ENCODE data around the gene XAB2.
"Not testable (repeated sequence)": the region's sequence is repeated elsewhere in the genome, so short reads cannot be mapped to it uniquely, and the experiment has no call there.

XAB2 gene

GRCh38 chr19:7611541-7612279, 17.6 kb downstream of the XAB2 start:
- no peak for DNase-seq

DNA sequence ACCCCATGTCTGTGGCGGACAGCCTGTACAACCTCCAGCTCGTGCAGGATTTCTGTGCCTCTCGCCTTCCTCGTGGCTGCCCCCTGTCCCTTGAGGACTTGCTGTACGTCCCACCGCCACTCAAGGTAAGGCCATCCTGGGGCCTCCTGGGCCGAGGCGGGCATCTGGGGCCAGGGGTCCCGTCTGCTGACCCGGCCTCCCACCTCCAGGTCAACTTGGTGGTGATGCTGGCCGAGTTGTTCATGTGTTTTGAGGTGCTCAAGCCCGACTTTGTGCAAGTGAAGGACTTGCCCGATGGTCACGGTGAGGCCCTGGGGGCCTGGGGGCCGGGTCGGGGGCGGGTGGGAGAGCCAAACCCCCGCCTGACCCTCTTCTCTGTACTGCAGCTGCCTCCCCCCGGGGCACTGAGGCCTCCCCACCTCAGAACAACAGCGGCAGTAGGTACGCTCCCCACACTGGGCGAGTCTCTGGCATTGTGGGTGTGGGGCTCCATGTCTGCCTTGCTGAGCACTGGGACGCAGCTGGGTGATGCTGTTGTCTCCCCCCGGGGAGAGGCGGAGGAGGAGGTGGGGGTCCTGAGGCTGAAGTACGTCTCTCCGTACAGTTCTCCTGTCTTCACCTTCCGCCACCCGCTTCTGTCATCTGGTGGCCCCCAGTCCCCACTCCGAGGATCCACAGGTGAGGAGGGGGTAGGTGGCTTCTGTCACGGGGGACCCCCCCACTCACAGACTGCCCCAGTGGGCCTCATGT, 18.7 kb downstream of the XAB2 start:
- no peak for DNase-seq

DNA sequence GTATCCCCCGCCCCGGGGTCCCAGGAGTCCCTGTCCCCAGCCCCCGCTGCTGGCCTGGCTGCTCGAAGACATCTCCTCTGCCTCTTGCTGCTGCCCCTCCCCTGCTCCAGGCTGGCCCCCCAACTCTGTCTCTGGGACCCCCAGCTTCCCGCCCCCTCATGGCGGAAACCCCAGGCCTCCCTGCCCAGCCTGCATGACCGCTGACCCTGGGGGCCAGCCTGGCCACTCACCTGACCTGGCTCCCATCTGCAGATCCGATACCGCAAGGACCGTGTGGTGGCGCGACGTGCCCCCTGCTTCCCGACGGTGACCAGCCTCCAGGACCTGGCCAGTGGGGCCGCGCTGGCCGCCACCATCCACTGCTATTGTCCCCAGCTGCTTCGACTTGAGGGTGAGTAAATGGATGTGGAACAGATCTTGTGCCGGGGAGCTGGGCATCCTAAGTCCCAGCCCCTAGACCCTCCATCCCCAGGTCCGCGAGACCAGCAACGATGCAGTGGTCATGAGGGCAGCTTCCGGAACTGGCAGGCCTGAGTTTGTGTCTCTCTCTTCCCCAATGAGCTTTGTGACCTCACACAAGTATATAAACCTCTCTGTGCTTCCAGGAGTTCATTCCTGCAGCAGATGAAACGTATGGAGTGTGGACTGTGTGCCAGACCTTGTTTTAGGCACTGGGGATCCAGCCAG, 21.3 kb downstream of the XAB2 start:
- DNase-seq: no peak

GRCh38 chr19:7607212-7607873, 22.0 kb downstream of the XAB2 start:
- DNase-seq: no peak

DNA sequence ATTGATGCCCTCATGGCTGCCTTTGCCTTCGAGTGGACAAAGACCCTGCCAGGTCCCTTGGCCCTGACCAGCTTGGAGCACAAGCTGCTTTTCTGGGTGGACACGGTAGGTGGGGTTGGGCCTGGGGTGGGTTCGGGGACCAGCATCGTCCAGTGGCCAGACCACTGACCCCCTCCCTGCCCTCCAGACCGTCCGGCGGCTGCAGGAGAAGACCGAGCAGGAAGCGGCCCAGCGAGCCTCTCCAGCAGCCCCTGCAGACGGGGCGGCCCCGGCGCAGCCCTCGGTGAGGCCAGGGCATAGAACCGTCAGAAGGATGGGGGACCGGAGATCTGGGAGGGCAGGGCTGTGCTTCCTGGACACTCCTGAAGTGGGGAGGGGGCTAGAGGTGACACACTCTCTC, 23.1 kb downstream of the XAB2 start:
- DNase-seq: no peak

DNA sequence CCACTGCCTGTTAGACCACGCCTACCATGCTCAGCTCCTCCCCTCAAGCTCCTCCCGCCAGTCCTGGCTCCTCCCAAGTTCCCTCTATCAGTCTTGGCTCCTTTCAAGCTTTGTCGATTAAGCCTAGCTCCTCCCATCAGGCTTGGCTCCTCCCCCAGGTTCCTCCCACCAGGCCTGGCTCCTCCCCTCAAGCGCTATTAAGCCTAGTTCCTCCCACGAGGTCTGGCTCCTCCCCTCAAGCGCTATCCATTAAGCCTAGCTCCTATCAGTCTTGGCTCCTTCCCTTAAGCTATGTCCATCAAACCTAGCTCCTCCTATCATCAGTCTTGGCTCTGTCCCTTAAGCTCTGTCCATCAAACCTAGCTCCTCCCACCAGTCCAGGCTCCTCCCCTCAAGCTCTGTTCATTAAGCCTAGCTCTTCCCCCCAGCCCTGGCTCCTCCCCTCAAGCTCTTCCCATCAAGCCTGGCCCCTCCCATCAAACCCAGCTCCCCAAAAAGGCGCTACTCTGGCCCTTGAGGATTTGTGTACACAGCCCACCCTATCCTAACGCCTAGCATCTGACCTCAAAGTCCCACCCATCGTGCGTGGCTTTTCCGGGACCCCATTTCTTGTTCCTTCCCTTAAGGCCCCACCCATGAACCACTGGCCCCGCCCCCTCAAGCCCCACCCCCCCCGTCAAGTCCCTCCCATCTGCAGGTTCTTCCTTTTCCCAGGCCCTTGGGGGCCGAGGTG, 23.7 kb downstream of the XAB2 start:
- DNase-seq: no peak

DNA sequence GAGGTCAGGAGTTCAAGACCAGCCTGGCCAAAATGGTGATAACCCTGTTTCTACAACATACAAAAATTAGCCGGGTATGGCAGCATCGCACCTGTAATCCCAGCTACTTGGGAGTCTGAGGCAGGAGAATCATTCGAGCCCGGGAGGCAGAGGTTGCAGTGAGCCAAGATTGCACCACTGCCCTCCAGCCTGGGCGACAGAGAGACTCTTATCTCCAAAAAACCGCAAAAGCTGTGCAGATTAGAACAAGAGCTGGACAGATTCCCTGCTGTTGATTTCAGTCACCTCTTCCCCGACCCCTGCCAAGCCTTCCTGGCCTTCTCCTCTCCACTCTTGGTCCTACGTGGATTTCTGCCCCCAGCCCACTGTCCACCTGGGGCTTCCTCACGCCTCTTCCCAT, 25.4 kb downstream of the XAB2 start:
- no peak for DNase-seq

DNA sequence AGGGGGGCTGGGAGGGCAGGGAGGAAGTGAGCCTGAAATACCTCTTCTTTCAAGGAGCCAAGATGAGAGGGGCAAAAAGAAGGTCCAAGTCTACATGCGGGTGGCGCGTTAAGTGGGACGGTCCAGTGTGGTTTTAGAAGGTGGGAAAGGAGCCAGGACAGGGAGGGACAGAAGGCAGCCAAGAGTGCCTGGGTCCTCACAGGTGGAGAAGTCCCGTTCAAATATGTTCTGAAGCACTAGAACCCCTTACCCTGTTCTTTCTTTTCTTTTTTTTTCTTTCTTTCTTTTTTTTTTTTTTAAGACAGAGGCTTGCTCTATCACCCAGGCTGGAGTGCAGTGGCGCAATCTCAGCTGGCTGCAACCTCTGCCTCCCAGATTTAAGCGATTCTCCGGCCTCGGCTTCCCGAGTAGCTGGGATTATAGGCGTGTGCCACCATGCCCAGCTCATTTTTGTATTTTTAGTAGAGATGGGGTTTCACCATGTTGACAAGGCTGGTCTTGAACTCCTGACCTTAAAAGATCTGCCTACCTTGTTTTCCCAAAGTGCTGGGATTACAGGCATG, 26.3 kb downstream of the XAB2 start:
- no peak for DNase-seq

- no peak for DNase-seq
These were observed 27.0 kb downstream of the XAB2 start for GRCh38 chr19:7602240-7602934.

- no peak for DNase-seq
These were observed 28.6 kb downstream of the XAB2 start for GRCh38 chr19:7600721-7601120.

- no peak for DNase-seq
These were observed 31.2 kb downstream of the XAB2 start for GRCh38 chr19:7598180-7598579.

- no peak for DNase-seq
These were observed 31.7 kb downstream of the XAB2 start for GRCh38 chr19:7597689-7598088.

GRCh38 chr19:7596211-7596937, 33.0 kb downstream of the XAB2 start:
- DNase-seq: no peak

GRCh38 chr19:7595466-7596133, 33.7 kb downstream of the XAB2 start, which contains the start of gene CAMSAP3:
CAMSAP3 (plus strand) TSS chr19:7595863; CDS start chr19:7596003, 140 bp downstream.
- DNase-seq: no peak

DNA sequence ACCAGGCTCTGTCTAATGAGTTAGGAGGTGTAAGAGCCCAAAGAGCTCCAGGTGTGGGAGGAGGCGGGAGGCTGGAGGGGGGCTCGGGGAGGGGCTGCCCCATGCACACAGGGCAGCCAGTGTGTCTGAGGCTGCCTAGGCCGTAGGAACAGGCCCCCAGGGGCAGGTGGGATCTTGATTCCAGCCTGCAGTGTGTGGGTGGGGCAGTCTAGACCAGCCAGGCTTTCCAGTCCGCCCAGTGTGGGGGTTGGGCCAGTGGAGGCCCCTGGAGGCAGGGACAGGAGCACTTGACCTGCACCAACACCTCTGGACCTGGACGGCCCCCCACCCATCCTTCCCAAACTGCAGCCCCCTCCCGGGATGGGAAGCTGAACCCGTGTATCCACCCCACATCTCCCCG, 39.1 kb downstream of the XAB2 start:
- no peak for DNase-seq

- DNase-seq: no peak
These were observed 39.5 kb downstream of the XAB2 start for GRCh38 chr19:7589822-7590221.

- DNase-seq: no peak
These were observed 46.9 kb downstream of the XAB2 start for GRCh38 chr19:7582446-7582845.

DNA sequence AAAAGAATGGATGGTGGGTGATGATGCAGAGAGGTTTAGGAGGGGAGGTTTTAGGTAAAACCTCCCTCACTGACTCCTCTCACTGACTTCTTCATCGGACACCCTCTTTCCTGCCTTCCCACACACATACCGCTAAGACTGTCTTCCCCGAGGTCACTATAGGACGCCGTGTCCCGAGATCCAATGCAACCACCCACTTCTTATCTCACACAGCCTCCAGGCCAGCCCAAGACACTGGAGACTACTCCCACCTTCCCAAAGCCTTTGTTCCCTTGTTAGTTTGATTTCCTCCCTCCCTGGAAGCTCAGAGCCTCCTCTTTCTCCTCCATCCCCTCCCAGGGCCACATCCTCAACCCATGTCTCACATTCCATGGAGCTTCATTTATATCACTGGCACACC, 50.2 kb downstream of the XAB2 start:
- no peak for DNase-seq

DNA sequence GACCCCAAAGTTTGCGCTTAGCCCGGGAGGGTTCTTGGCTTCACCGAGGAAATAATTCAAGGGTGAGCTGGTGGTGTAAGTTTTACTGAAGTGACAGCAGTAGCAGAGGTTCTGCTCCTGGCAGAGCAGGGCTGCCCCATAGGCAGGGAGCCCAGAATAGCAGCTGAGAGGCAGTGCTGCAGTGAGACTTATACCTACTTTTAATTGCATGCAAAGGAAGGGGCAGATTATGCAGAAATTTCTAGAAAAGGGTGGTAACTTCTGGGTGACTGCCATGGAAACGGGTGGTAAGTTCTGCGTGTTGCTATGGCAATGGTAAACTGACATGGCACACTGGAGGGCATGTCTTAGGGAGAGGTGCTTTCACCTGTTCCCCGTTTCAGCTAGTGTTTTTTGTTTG, 51.2 kb downstream of the XAB2 start:
- DNase-seq: no peak

GRCh38 chr19:7577422-7577821, 51.9 kb downstream of the XAB2 start:
- not testable (repeated sequence) for DNase-seq
